ENCODE data around the gene TBC1D9B. TPM values are rescaled to one million over a fixed set of nuclear protein-coding genes. Genes with fewer than 3 reads are reported as not detected.

Gene TBC1D9B
- total RNA-seq, 1 donor from 2014 or later, result 114 TPM

DNA sequence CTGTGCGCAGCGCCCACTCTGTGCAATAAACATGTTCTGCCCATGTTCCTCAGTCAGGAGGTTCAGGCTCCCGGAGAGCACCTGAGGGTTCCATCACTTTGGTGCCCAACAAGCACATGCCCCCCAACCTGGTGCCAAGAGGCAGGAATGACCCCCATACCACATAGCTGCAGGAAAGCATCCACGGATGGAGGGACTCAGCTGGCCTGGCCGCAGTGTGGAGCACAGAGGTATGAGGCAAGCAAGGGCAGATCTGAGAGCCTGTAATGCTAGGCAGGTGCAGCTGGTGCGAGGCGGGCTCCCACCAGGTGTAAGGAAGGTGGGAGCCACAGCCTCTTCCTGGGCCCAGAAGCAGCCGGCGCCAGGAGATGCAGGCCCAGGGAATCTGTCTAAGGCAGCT, 44.8 kb downstream of the TBC1D9B start:
- H3K9me3 Mint-ChIP-seq, result no peaks in the 10 kb centered on the region
- H3K27ac Mint-ChIP-seq, result no peak overlapping the region
- TF ChIP-seq, protein P1, sequence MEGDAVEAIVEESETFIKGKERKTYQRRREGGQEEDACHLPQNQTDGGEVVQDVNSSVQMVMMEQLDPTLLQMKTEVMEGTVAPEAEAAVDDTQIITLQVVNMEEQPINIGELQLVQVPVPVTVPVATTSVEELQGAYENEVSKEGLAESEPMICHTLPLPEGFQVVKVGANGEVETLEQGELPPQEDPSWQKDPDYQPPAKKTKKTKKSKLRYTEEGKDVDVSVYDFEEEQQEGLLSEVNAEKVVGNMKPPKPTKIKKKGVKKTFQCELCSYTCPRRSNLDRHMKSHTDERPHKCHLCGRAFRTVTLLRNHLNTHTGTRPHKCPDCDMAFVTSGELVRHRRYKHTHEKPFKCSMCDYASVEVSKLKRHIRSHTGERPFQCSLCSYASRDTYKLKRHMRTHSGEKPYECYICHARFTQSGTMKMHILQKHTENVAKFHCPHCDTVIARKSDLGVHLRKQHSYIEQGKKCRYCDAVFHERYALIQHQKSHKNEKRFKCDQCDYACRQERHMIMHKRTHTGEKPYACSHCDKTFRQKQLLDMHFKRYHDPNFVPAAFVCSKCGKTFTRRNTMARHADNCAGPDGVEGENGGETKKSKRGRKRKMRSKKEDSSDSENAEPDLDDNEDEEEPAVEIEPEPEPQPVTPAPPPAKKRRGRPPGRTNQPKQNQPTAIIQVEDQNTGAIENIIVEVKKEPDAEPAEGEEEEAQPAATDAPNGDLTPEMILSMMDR (conservative IDR thresholded peaks at IDR 0.05), result no peak
- no peak for DNase-seq (ENCODE audit: extremely low spot score, unreplicated experiment)
- H3K4me1 Mint-ChIP-seq (ENCODE audit: unreplicated experiment), result peaks cover 12% of the 10 kb centered on the region
- peaks cover 14% of the 10 kb centered on the region for H3K36me3 Mint-ChIP-seq
- H3K4me3 Mint-ChIP-seq, result no peak overlapping the region
- no peaks in the 10 kb centered on the region for H3K27me3 Mint-ChIP-seq

DNA sequence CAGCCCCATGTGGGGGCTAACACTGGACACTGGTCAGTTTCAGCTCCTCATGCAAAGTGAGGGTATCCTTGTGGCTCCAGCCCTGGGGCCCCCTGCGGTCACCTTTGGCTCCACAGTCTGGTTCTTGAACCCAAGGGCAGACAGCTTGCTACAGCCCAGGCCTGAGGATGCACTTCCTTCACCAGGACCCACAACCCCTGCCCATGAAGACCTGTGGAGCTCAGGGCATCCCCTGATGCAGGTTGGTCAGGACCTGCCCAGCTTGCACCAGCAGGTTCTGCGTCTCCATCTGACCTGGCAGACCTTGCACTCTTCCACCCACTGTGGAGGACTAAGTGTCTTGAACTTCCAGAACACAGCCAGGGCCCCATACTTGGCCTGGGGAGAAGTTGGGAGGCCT, 45.4 kb downstream of the TBC1D9B start:
- peaks cover 14% of the 10 kb centered on the region for H3K36me3 Mint-ChIP-seq

GRCh38 chr5:179860301-179860700, 47.4 kb downstream of the TBC1D9B start:
- H3K27ac Mint-ChIP-seq, result peak overlapping the region; percentile 46
- no peaks in the 10 kb centered on the region for H3K27me3 Mint-ChIP-seq

More for the DNA sequence above, 45.4 kb downstream of the TBC1D9B start:
- Mint-ChIP-seq H3K27ac (no peak overlapping the region), H3K27me3 (no peaks in the 10 kb centered on the region), H3K4me3 (no peak overlapping the region), H3K4me1 (ENCODE audit: unreplicated experiment) (peaks cover 18% of the 10 kb centered on the region), H3K9me3 (no peaks in the 10 kb centered on the region)
- TF ChIP-seq, protein P1 (conservative IDR thresholded peaks at IDR 0.05), result no peak
- no peak for DNase-seq (ENCODE audit: extremely low spot score, unreplicated experiment)

GRCh38 chr5:179858586-179859427, 48.9 kb downstream of the TBC1D9B start, which contains the start of gene MRNIP:
Gene MRNIP, minus strand, starts transcription at chr5:179858817. Its CDS starts 21 bp downstream, at chr5:179858796.
- peak within 1 kb of the TSS; percentile 93 for H3K4me3 Mint-ChIP-seq
- peak; percentile 95 for DNase-seq (ENCODE audit: extremely low spot score, unreplicated experiment)
- H3K9me3 Mint-ChIP-seq, result no peaks in the 10 kb centered on the region

More at GRCh38 chr5:179860301-179860700, 47.4 kb downstream of the TBC1D9B start:
- TF ChIP-seq, protein P1 (conservative IDR thresholded peaks at IDR 0.05), result no peak
- Mint-ChIP-seq H3K36me3 (peaks cover 14% of the 10 kb centered on the region), H3K4me1 (ENCODE audit: unreplicated experiment) (peaks cover 18% of the 10 kb centered on the region), H3K4me3 (peak overlapping the region; percentile 93), H3K9me3 (no peaks in the 10 kb centered on the region)
- no peak for DNase-seq (ENCODE audit: extremely low spot score, unreplicated experiment)

GRCh38 chr5:179858241-179858585, 49.5 kb downstream of the TBC1D9B start:
- peak overlapping the region; percentile 93 for H3K4me3 Mint-ChIP-seq
- TF ChIP-seq, protein P1 (conservative IDR thresholded peaks at IDR 0.05), result no peak
- H3K4me1 Mint-ChIP-seq (ENCODE audit: unreplicated experiment), result peaks cover 18% of the 10 kb centered on the region
- peak overlapping the region; percentile 93 for H3K27ac Mint-ChIP-seq
- DNase-seq (ENCODE audit: extremely low spot score, unreplicated experiment), result no peak
- peaks cover 10% of the 10 kb centered on the region for H3K36me3 Mint-ChIP-seq
- no peaks in the 10 kb centered on the region for H3K27me3 Mint-ChIP-seq
- no peaks in the 10 kb centered on the region for H3K9me3 Mint-ChIP-seq

More at GRCh38 chr5:179858586-179859427, 48.9 kb downstream of the TBC1D9B start, which contains the start of gene MRNIP:
- Mint-ChIP-seq H3K27ac (peak within 1 kb of the TSS; percentile 93), H3K27me3 (no peaks in the 10 kb centered on the region), H3K4me1 (ENCODE audit: unreplicated experiment) (peaks cover 18% of the 10 kb centered on the region), H3K36me3 (peaks cover 10% of the 10 kb centered on the region)
- TF ChIP-seq, protein P1 (conservative IDR thresholded peaks at IDR 0.05), result no peak

All from type B pancreatic cell (in vitro differentiated cells).